GM18511 (cell line): Measurements from ENCODE around the gene NEK9.

ENCODE experiments used
- ATAC-seq: cut with Tn5 transposase; IDR thresholded peaks from one replicate; pipeline ENCODE4 v1.9.1; 2021; ENCODE audit warnings: mild to moderate bottlenecking, moderate library complexity; ENCODE audit not compliant: unreplicated experiment

The NEK9 gene

DNA sequence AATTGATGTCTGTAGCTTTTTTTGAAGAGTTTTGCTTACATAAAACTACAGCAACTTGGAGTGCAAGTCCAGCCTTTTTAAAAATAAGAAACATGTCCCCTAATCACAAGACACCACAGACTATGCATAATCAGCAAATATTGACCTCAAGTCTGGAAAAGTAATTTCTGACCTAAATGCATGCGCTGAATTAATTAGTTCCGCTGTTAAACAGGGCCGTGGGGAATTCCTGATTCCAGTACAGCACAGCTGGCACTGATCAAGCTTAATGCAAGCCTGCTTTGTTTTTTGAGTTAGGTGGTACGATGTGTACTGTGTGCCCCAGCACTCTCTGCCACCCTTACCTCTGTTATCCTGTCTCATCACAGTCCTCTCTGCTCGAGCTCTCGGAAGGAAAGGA lies 84.8 kb downstream of the NEK9 start:
- no peak for ATAC-seq

DNA sequence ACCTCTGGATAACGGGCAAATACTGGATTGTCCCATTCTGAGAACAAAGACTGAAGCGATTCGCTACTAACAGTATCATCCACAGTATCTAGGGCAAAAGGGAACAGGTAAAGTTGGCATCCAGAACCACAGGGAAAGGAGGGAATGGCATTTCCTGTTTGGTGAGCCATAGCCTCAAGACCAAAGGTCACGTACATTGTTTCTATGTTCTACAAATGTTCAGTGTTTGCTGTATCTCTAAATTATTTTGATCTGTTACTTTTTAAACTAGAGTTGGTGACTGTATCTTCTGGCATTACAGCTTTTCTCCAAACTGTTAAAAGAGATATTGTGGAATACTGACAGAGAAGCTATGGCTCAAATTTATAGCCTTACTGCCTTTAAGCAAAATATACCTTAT lies 85.2 kb downstream of the NEK9 start:
- ATAC-seq = no peak

DNA sequence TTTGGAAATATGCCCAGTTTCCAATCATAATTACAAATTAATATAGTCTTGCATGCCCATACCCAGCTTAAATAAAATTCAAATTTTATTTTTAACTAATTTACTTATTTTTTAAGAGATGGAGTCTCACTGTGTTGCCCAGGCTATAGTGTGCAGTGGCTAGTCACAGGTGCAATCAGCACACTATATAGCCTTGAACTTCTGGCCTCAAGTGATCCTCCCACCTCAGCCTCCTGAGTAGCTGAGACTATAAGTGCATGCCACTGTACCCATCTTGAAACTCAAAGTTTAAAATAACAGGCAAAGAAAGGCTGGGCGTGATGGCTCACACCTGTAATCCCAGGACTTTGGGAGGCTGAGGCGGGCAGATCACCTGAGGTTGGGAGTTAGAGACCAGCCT lies 85.9 kb downstream of the NEK9 start:
- ATAC-seq = no peak

DNA sequence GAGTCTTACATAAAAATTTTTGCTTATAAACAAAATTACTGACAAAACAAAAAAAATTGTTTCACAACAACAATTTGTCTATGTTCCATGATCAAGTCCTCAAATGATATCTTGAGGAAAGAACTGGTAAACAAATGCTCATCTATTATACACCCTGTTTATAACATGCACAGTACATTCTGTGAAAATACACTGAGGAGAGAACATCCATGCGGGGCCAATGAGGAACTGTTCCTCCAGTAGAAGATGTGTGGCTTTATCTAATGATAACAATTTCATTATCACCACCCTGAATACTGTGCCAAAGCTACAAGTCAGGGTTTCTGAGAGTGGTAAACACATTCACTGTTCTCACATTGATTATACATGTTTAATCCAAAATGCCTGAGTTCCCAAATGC lies 86.3 kb downstream of the NEK9 start:
- no peak for ATAC-seq

DNA sequence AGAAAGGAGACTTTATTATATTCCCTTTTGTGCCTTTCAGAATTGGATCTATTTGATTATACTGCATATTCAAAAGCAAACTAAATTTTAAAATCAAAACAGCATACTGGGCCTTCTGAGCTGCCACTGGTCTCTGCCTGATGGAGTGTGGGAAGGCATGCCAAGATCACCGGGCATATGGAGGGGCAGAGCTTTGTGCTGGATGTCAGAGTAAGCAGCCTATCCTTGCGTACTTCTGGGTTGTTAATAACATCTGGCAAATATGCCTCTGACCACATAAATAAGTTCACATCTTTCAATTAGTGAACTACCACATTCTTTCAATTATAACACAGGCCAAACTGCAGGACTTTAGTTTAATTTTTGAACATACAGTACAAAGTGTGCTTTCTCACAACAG lies 93.9 kb downstream of the NEK9 start:
- no peak for ATAC-seq

DNA sequence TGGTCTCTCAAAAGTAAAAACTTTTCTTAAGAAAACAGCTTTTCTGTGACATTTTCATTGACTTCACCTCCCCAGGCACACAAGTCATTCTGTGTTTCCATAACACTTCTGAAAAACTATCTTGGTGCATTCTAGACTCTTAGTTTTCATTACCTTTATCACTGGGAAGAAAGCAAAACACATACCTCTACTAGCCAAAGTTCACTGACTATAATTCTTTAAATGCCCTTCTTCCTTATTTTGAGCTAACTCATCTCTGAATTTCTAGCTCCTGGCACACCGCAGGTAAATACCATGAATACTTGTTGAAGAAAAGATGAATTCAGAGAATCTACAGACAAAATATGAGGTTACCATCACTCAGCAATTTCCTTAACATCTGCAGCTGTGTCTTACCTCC lies 96.7 kb downstream of the NEK9 start:
- ATAC-seq = no peak
